ENCODE data around the gene NHERF1. TPM values are rescaled to one million over a fixed set of nuclear protein-coding genes. Genes with fewer than 3 reads are reported as not detected.

NHERF1 gene
- total RNA-seq, 3 donors from 2014 or later = 15.8 to 82.8 (median 36.4) TPM

- Histone ChIP-seq H3K27me3 (no peaks in the 10 kb centered on the region), H3K27ac (no peak overlapping the region), H3K9me3 (no peaks in the 10 kb centered on the region), H3K4me1 (no peaks in the 10 kb centered on the region), H3K36me3 (no peaks in the 10 kb centered on the region), H3K4me3 (no peak overlapping the region)
- DNase-seq (ENCODE audit: low spot score in 2 of 2) = no peak
- no peak for TF ChIP-seq CTCF (IDR thresholded peaks at IDR 0.05)
- TF ChIP-seq POLR2AphosphoS5 (IDR thresholded peaks at IDR 0.05) = no peak
- TF ChIP-seq POLR2A (IDR thresholded peaks at IDR 0.05) = no peak
- intact Hi-C loops (cut with DNase I; ENCODE audit: low total_unique reads) = loop anchor here (10.0 kb wide), 1 partner anchor 72 kb away; no protein-coding TSS in a partner anchor
Measured at GRCh38 chr17:74792586-74793105, 44.2 kb downstream of the NHERF1 start.

- no peak overlapping the region for H3K4me3 ChIP-seq
- no peak overlapping the region for H3K27ac ChIP-seq
- H3K36me3 ChIP-seq = no peaks in the 10 kb centered on the region
- no peaks in the 10 kb centered on the region for H3K27me3 ChIP-seq
- intact Hi-C loops (cut with DNase I; ENCODE audit: low total_unique reads) = loop anchor here (10.0 kb wide), 1 partner anchor 69 kb away; no protein-coding TSS in a partner anchor
- H3K9me3 ChIP-seq = no peaks in the 10 kb centered on the region
- TF ChIP-seq POLR2AphosphoS5 (IDR thresholded peaks at IDR 0.05) = no peak
- no peak for TF ChIP-seq CTCF (IDR thresholded peaks at IDR 0.05)
- no peak for TF ChIP-seq POLR2A (IDR thresholded peaks at IDR 0.05)
- H3K4me1 ChIP-seq = no peaks in the 10 kb centered on the region
- no peak for DNase-seq (ENCODE audit: low spot score in 2 of 2)
Measured at GRCh38 chr17:74795327-74796020, 47.0 kb downstream of the NHERF1 start.

GRCh38 chr17:74796211-74796610 is 47.8 kb downstream of the NHERF1 start:
- no peaks in the 10 kb centered on the region for H3K9me3 ChIP-seq
- H3K4me1 ChIP-seq = no peaks in the 10 kb centered on the region
- H3K27ac ChIP-seq = no peak overlapping the region
- H3K27me3 ChIP-seq = no peaks in the 10 kb centered on the region
- intact Hi-C loops (cut with DNase I; ENCODE audit: low total_unique reads) = loop anchor here (10.0 kb wide), 1 partner anchor 69 kb away; no protein-coding TSS in a partner anchor
- DNase-seq (ENCODE audit: low spot score in 2 of 2) = no peak
- no peak overlapping the region for H3K4me3 ChIP-seq
- TF ChIP-seq CTCF (IDR thresholded peaks at IDR 0.05) (no peak), POLR2A (IDR thresholded peaks at IDR 0.05) (no peak), POLR2AphosphoS5 (IDR thresholded peaks at IDR 0.05) (no peak)
- H3K36me3 ChIP-seq = no peaks in the 10 kb centered on the region

- no peaks in the 10 kb centered on the region for H3K27me3 ChIP-seq
- H3K4me3 ChIP-seq = no peak overlapping the region
- no peak overlapping the region for H3K27ac ChIP-seq
- intact Hi-C loops (cut with DNase I; ENCODE audit: low total_unique reads) = loop anchor here (1.0 to 10.0 kb wide), 2 partner anchors 33 to 68 kb away; no protein-coding TSS in a partner anchor
- no peak for DNase-seq (ENCODE audit: low spot score in 2 of 2)
- TF ChIP-seq CTCF (IDR thresholded peaks at IDR 0.05) (no peak), POLR2A (IDR thresholded peaks at IDR 0.05) (no peak), POLR2AphosphoS5 (IDR thresholded peaks at IDR 0.05) (no peak)
- no peaks in the 10 kb centered on the region for H3K36me3 ChIP-seq
- no peaks in the 10 kb centered on the region for H3K4me1 ChIP-seq
- no peaks in the 10 kb centered on the region for H3K9me3 ChIP-seq
Measured at GRCh38 chr17:74796866-74797265, 48.4 kb downstream of the NHERF1 start.

GRCh38 chr17:74797824-74798223 is 49.4 kb downstream of the NHERF1 start:
- Histone ChIP-seq H3K27ac (no peak overlapping the region), H3K36me3 (no peaks in the 10 kb centered on the region), H3K4me3 (no peak overlapping the region), H3K4me1 (no peaks in the 10 kb centered on the region), H3K27me3 (no peaks in the 10 kb centered on the region), H3K9me3 (no peaks in the 10 kb centered on the region)
- TF ChIP-seq POLR2AphosphoS5 (IDR thresholded peaks at IDR 0.05) (no peak), POLR2A (IDR thresholded peaks at IDR 0.05) (no peak)
- no peak for DNase-seq (ENCODE audit: low spot score in 2 of 2)
- intact Hi-C loops (cut with DNase I; ENCODE audit: low total_unique reads) = loop anchor here (1.0 to 10.0 kb wide), 2 partner anchors 32 to 67 kb away; no protein-coding TSS in a partner anchor

Measured in breast epithelium (tissue), 4 donors.